GM18511 (cell line): ENCODE data around the gene HSPA12A.

Source experiments
- ATAC-seq: cut with Tn5 transposase; IDR thresholded peaks from one replicate; pipeline ENCODE4 v1.9.1; 2021; ENCODE audit warnings: mild to moderate bottlenecking, moderate library complexity; ENCODE audit not compliant: unreplicated experiment

The HSPA12A gene

GRCh38 chr10:116742367-116743265 lies at the start of gene HSPA12A:
Gene HSPA12A, minus strand, starts transcription at chr10:116742566. Its CDS starts 97 bp downstream, at chr10:116742469.
- peak; percentile 91 for ATAC-seq

GRCh38 chr10:116791241-116791640 lies 48.9 kb upstream of the HSPA12A start:
- no peak for ATAC-seq

- peak; percentile 93 for ATAC-seq
Observed at GRCh38 chr10:116787893-116788665, 45.7 kb upstream of the HSPA12A start.

GRCh38 chr10:116787053-116787659 lies 44.8 kb upstream of the HSPA12A start:
- no peak for ATAC-seq

GRCh38 chr10:116785867-116786266 lies 43.5 kb upstream of the HSPA12A start:
- ATAC-seq, result no peak

- no peak for ATAC-seq
Observed at GRCh38 chr10:116785282-116785681, 42.9 kb upstream of the HSPA12A start.

GRCh38 chr10:116784651-116785050 lies 42.3 kb upstream of the HSPA12A start:
- ATAC-seq, result no peak

- ATAC-seq, result no peak
Observed at GRCh38 chr10:116784035-116784434, 41.7 kb upstream of the HSPA12A start.

GRCh38 chr10:116783011-116783655 lies 40.8 kb upstream of the HSPA12A start:
- no peak for ATAC-seq

- no peak for ATAC-seq
Observed at GRCh38 chr10:116781370-116781884, 39.1 kb upstream of the HSPA12A start.

- ATAC-seq, result no peak
Observed at GRCh38 chr10:116780691-116781205, 38.4 kb upstream of the HSPA12A start.

- ATAC-seq, result no peak
Observed at GRCh38 chr10:116779076-116779687, 36.8 kb upstream of the HSPA12A start.

- no peak for ATAC-seq
Observed at GRCh38 chr10:116777006-116777405, 34.6 kb upstream of the HSPA12A start.

- ATAC-seq, result no peak
Observed at GRCh38 chr10:116775488-116776400, 33.4 kb upstream of the HSPA12A start.

GRCh38 chr10:116774728-116775151 lies 32.4 kb upstream of the HSPA12A start:
- no peak for ATAC-seq

GRCh38 chr10:116772909-116773705 lies 30.7 kb upstream of the HSPA12A start:
- ATAC-seq, result no peak

GRCh38 chr10:116771959-116772585 lies 29.7 kb upstream of the HSPA12A start:
- ATAC-seq, result no peak
